ENCODE data around the gene PRR5L. TPM values are rescaled to one million over a fixed set of nuclear protein-coding genes. Genes with fewer than 3 reads are reported as not detected.

The PRR5L gene
- total RNA-seq, 1 experiment from 2014 or later = not detected

- Histone ChIP-seq H3K4me1 (no peaks in the 10 kb centered on the region), H3K4me3 (ENCODE audit: low read depth, low read length) (no peak overlapping the region), H3K9me3 (no peaks in the 10 kb centered on the region), H3K27me3 (replicated peaks; ENCODE audit: control insufficient read depth, insufficient read depth, low read length) (no peaks in the 10 kb centered on the region; the same call in 1 of the 2 replicates), H3K36me3 (ENCODE audit: control insufficient read depth, insufficient read depth, low read length) (no peaks in the 10 kb centered on the region)
- Mint-ChIP-seq H3K4me1 (ENCODE audit: low read depth, unreplicated experiment) (no peaks in the 10 kb centered on the region), H3K27ac (ENCODE audit: unreplicated experiment) (no peak overlapping the region), H3K4me3 (ENCODE audit: unreplicated experiment) (no peak overlapping the region), H3K9me3 (ENCODE audit: unreplicated experiment) (no peaks in the 10 kb centered on the region), H3K36me3 (ENCODE audit: insufficient read depth, unreplicated experiment) (no peaks in the 10 kb centered on the region), H3K27me3 (ENCODE audit: insufficient read depth, unreplicated experiment) (peaks cover 15% of the 10 kb centered on the region)
- ChIA-PET POLR2A (no interaction called here), CTCF (no interaction called here)
- DNase-seq = no peak
- intact Hi-C loops (cut with micrococcal nuclease; ENCODE audit: unreplicated experiment) = no loop called here
- TF ChIP-seq CTCF (IDR thresholded peaks at IDR 0.05; ENCODE audit: insufficient read depth in 1 of 2, low read depth in 1 of 2, low read length in 1 of 2, severe bottlenecking in 1 of 2, unreplicated experiment in 1 of 2) = no peak
- BruUV-seq (replicated peaks) = no TSS peak
Measured at GRCh38 chr11:36365907-36366306, 69.8 kb downstream of the PRR5L start.

GRCh38 chr11:36367806-36368680, 72.0 kb downstream of the PRR5L start:
- H3K9me3 Mint-ChIP-seq (ENCODE audit: unreplicated experiment) = no peaks in the 10 kb centered on the region
- no peak for TF ChIP-seq CTCF (IDR thresholded peaks at IDR 0.05; ENCODE audit: insufficient read depth in 1 of 2, low read depth in 1 of 2, low read length in 1 of 2, severe bottlenecking in 1 of 2, unreplicated experiment in 1 of 2)
- peaks cover 15% of the 10 kb centered on the region for H3K27me3 Mint-ChIP-seq (ENCODE audit: insufficient read depth, unreplicated experiment)
- H3K4me3 Mint-ChIP-seq (ENCODE audit: unreplicated experiment) = no peak overlapping the region
- no TSS peak for BruUV-seq (replicated peaks)
- 0 out of 2 replicates have a peak, but pooled peaks cover 2% of the 10 kb centered on the region for H3K4me1 ChIP-seq
- H3K27me3 ChIP-seq (replicated peaks; ENCODE audit: control insufficient read depth, insufficient read depth, low read length) = no peaks in the 10 kb centered on the region
- no peaks in the 10 kb centered on the region for H3K9me3 ChIP-seq
- H3K4me1 Mint-ChIP-seq (ENCODE audit: low read depth, unreplicated experiment) = no peaks in the 10 kb centered on the region
- no peaks in the 10 kb centered on the region for H3K36me3 ChIP-seq (ENCODE audit: control insufficient read depth, insufficient read depth, low read length)
- H3K4me3 ChIP-seq (ENCODE audit: low read depth, low read length) = no peak overlapping the region
- no peak overlapping the region for H3K27ac Mint-ChIP-seq (ENCODE audit: unreplicated experiment)
- intact Hi-C loops (cut with micrococcal nuclease; ENCODE audit: unreplicated experiment) = no loop called here
- no peaks in the 10 kb centered on the region for H3K36me3 Mint-ChIP-seq (ENCODE audit: insufficient read depth, unreplicated experiment)
- ChIA-PET CTCF (no interaction called here), POLR2A (no interaction called here)
- no peak for DNase-seq

GRCh38 chr11:36371181-36371580, 75.1 kb downstream of the PRR5L start:
- H3K36me3 ChIP-seq (ENCODE audit: control insufficient read depth, insufficient read depth, low read length) = no peaks in the 10 kb centered on the region
- H3K9me3 ChIP-seq = no peaks in the 10 kb centered on the region
- H3K4me1 Mint-ChIP-seq (ENCODE audit: low read depth, unreplicated experiment) = no peaks in the 10 kb centered on the region
- CTCF ChIA-PET = no interaction called here
- intact Hi-C loops (cut with micrococcal nuclease; ENCODE audit: unreplicated experiment) = no loop called here
- no peak for TF ChIP-seq CTCF (IDR thresholded peaks at IDR 0.05; ENCODE audit: insufficient read depth in 1 of 2, low read depth in 1 of 2, low read length in 1 of 2, severe bottlenecking in 1 of 2, unreplicated experiment in 1 of 2)
- no peak overlapping the region for H3K4me3 ChIP-seq (ENCODE audit: low read depth, low read length)
- no TSS peak for BruUV-seq (replicated peaks)
- peaks cover 19% of the 10 kb centered on the region for H3K27me3 Mint-ChIP-seq (ENCODE audit: insufficient read depth, unreplicated experiment)
- H3K27ac Mint-ChIP-seq (ENCODE audit: unreplicated experiment) = no peak overlapping the region
- no peaks in the 10 kb centered on the region for H3K36me3 Mint-ChIP-seq (ENCODE audit: insufficient read depth, unreplicated experiment)
- DNase-seq = no peak
- POLR2A ChIA-PET = no interaction called here
- H3K9me3 Mint-ChIP-seq (ENCODE audit: unreplicated experiment) = no peaks in the 10 kb centered on the region
- H3K4me1 ChIP-seq = 0 out of 2 replicates have a peak, but pooled peaks cover 4% of the 10 kb centered on the region
- H3K4me3 Mint-ChIP-seq (ENCODE audit: unreplicated experiment) = no peak overlapping the region
- no peaks in the 10 kb centered on the region; the same call in 1 of the 2 replicates for H3K27me3 ChIP-seq (replicated peaks; ENCODE audit: control insufficient read depth, insufficient read depth, low read length)
